ENCODE results near the gene EVI5. TPM values are rescaled to one million over a fixed set of nuclear protein-coding genes. Genes with fewer than 3 reads are reported as not detected.
"Not testable (repeated sequence)": the region's sequence is repeated elsewhere in the genome, so short reads cannot be mapped to it uniquely, and the experiment has no call there.

EVI5 gene
- total RNA-seq, 2 donors from 2014 or later = 47.4 to 54.3 TPM

- not testable (repeated sequence) for DNase-seq (ENCODE audit: low spot score)
- intact Hi-C loops (cut with DNase I) = loop anchor here in 1 of 2 donors (10.0 kb wide), 1 partner anchor 200 kb away; the partner anchor contains the start of gene RPL5
These were observed 149.7 kb downstream of the EVI5 start for GRCh38 chr1:92635203-92635602.

- no peak for DNase-seq (ENCODE audit: low spot score)
- intact Hi-C loops (cut with DNase I) = loop anchor here in 1 of 2 donors (5.0 kb wide), 1 partner anchor 811 kb away; no protein-coding TSS in a partner anchor
These were observed 161.6 kb downstream of the EVI5 start for GRCh38 chr1:92623187-92623778.

GRCh38 chr1:92619466-92620189 lies 165.3 kb downstream of the EVI5 start:
- DNase-seq (ENCODE audit: low spot score) = no peak
- intact Hi-C loops (cut with DNase I) = loop anchor here in 1 of 2 donors (5.0 kb wide), 1 partner anchor 807 kb away; no protein-coding TSS in a partner anchor

- no peak for DNase-seq (ENCODE audit: low spot score)
These were observed 183.9 kb downstream of the EVI5 start for GRCh38 chr1:92601044-92601443.

GRCh38 chr1:92599184-92599583 lies 185.7 kb downstream of the EVI5 start:
- intact Hi-C loops (cut with DNase I) = no loop called here
- no peak for DNase-seq (ENCODE audit: low spot score)

More at GRCh38 chr1:92601044-92601443, 183.9 kb downstream of the EVI5 start:
- intact Hi-C loops (cut with DNase I) = no loop called here

- intact Hi-C loops (cut with DNase I); DNase-seq (ENCODE audit: low spot score): not testable (repeated sequence)
These were observed 195.5 kb downstream of the EVI5 start for GRCh38 chr1:92589361-92589760.

GRCh38 chr1:92587445-92587844 lies 197.5 kb downstream of the EVI5 start:
- intact Hi-C loops (cut with DNase I) = no loop called here
- DNase-seq (ENCODE audit: low spot score) = no peak

- DNase-seq (ENCODE audit: low spot score) = no peak
- intact Hi-C loops (cut with DNase I) = no loop called here
These were observed 199.1 kb downstream of the EVI5 start for GRCh38 chr1:92585831-92586230.

GRCh38 chr1:92584810-92585209 lies 200.1 kb downstream of the EVI5 start:
- intact Hi-C loops (cut with DNase I); DNase-seq (ENCODE audit: low spot score): not testable (repeated sequence)

- no peak for DNase-seq (ENCODE audit: low spot score)
- intact Hi-C loops (cut with DNase I) = no loop called here
These were observed 200.8 kb downstream of the EVI5 start for GRCh38 chr1:92583821-92584760.

- intact Hi-C loops (cut with DNase I) = no loop called here
- DNase-seq (ENCODE audit: low spot score) = no peak
These were observed 207.5 kb downstream of the EVI5 start for GRCh38 chr1:92577261-92577895.

GRCh38 chr1:92575123-92575522 lies 209.8 kb downstream of the EVI5 start:
- no peak for DNase-seq (ENCODE audit: low spot score)
- intact Hi-C loops (cut with DNase I) = no loop called here

GRCh38 chr1:92572520-92572919 lies 212.4 kb downstream of the EVI5 start:
- no peak for DNase-seq (ENCODE audit: low spot score)
- intact Hi-C loops (cut with DNase I) = no loop called here

GRCh38 chr1:92571578-92571977 lies 213.3 kb downstream of the EVI5 start:
- intact Hi-C loops (cut with DNase I) = no loop called here
- no peak for DNase-seq (ENCODE audit: low spot score)

GRCh38 chr1:92567211-92567868 lies 217.6 kb downstream of the EVI5 start:
- DNase-seq (ENCODE audit: low spot score) = no peak
- intact Hi-C loops (cut with DNase I) = no loop called here

- intact Hi-C loops (cut with DNase I) = no loop called here
- DNase-seq (ENCODE audit: low spot score) = no peak
These were observed 221.3 kb downstream of the EVI5 start for GRCh38 chr1:92563457-92564216.

GRCh38 chr1:92556350-92556749 lies 228.6 kb downstream of the EVI5 start:
- intact Hi-C loops (cut with DNase I) = no loop called here

GRCh38 chr1:92554216-92554615 lies 230.7 kb downstream of the EVI5 start:
- intact Hi-C loops (cut with DNase I) = no loop called here
- no peak for DNase-seq (ENCODE audit: low spot score)

More at GRCh38 chr1:92556350-92556749, 228.6 kb downstream of the EVI5 start:
- no peak for DNase-seq (ENCODE audit: low spot score)

Measured in posterior vena cava (tissue), 2 donors.